GM18517 (cell line): Measurements from ENCODE around the gene BARX2.

Experiments
- ATAC-seq: cut with Tn5 transposase; IDR thresholded peaks from one replicate; pipeline ENCODE4 v1.9.1; 2021; ENCODE audit warnings: mild to moderate bottlenecking, moderate library complexity; ENCODE audit not compliant: unreplicated experiment

Gene BARX2

DNA sequence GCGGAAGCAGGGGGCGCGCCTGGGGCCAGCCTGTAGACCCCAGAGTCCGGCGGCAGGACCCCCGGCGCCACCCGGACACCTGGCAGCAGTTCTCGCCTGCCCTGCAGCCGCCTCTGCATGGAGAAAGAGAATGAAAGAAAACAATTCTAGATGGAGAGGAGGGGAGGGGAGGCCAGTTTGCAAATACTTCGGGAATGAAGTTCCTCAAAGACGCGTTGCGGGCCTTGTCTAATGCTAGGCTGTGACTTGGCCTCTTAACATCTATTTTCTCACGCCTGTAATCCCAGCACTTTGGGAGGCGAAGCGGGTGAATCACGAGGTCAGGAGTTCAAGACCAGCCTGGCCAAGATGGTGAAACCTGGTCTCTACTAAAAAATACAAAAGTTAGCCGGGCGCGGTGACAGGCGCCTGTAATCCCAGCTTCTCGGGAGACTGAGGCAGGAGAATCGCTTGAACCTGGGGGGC is 2.1 kb upstream of the BARX2 start:
- no peak for ATAC-seq

DNA sequence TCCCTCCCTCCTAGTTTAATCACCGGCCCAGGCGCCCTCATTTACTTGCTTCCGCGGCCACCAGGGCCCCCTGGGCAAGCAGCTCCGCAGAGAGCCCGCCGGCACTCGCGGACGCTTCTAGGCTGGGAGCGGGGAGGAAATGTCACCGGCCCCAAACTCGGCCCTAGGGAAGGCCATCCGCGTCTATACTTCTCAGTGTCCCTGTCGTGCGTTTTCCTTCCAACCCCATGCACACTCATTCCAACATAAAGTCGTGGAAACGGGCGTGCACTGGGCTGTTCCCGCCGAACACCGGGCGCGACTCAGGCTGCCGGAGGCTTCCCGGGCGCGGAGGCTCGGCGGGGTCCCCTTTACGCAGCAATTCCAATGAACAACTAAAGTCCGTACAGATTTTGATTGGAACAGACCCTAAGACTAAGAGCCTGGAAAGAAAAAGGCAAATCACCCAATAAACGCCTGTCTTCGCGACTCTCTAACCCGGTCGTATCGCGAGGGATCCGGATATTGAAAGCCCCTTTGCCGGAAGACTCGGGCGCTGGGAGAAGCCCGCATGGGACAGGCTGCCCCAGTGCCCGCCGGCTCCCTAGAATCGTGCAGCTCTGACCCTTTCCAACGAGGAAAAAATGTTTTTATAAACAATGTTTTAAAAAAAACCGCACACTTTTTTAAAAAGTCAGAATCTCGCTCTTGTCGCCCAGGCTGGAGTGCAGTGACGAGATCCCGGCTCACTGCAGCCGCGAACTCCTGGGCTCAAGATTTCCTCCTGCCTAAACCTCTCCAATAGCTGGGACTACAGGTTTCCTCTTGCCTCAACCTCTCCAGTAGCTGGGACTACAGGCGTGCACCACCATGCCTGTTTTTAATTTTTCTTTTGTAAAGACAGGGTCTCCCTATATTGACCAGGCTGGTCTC is 1.3 kb upstream of the BARX2 start:
- no peak for ATAC-seq

DNA sequence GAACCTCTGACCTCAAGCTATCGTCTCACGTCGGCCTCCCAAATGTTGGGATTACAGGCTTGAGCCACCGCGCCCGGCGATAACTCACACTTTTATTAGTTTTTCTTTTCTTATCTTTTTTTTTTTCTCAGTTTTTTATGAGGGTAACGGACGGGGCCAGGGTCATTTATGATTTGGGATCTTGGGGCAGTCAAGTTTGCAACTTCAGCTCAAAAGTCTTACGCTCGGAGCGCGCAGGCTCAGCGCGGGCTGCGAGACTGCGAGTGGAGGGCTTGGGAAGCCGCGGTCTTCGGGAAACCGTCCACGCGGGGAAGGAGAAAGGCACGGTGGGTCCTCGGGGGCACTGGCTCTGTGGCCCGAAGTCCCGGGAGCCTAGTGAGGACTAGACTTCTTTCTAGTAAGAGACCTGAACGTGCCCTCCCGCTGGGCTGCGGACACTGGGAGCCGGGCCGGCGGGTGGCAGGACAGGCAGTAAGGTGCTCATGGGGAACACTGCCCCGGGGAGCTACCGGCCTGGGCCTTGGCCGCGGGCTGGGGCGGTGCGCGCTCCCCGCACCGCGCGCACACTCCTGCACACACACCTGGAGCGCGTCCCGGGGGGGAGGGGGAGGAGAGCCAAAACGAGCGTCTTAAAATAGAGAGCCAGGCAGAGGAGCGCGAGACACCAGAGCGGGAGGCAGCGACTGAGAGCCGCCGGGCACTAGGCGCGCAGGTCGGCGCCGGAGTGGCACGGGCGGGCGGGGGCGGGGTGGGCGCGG is 476 bp upstream of the BARX2 start:
- ATAC-seq = no peak

- no peak for ATAC-seq
Observed at GRCh38 chr11:129376658-129377341, 1.2 kb downstream of the BARX2 start.

GRCh38 chr11:129377739-129378138 is 2.1 kb downstream of the BARX2 start:
- ATAC-seq = no peak

GRCh38 chr11:129380413-129380812 is 4.8 kb downstream of the BARX2 start:
- no peak for ATAC-seq

DNA sequence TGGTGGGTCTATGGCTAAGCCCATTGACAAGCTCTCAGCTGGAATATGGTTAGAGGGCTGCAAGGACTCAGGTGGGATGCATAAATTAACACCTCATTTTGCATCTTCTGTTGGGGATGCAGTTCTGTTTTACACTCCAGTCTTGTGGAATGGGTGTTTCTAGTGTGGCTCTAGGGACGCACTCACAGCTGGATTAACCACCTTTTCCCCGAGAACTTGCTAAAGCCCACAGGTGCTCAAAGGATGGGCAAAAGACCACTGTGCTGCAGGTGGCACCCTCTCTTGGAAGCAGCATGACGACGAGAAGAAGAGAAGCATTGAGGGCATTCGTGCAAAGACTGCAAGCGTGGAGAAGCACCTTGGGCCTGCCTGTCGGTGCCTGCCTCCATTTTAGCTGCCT is 6.9 kb downstream of the BARX2 start:
- no peak for ATAC-seq

DNA sequence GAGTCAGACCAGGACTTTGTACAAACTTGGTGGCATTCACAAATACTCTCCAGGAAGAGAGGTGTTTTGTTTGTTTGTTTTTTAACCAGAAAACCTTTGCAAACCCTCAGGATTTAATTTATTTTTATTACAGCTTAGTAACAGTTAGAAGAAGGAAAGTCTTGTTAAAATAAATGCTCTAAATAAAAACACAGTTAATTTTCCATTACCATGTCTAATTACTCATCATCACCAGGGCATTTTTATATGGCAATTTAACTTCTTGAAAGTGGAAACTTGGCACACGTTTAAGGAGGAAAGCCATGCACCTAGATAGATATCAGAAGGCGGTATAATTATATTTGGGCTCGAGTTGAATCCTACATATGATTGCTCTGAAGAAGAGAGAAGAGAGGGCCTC is 7.4 kb downstream of the BARX2 start:
- no peak for ATAC-seq

GRCh38 chr11:129383502-129383901 is 7.9 kb downstream of the BARX2 start:
- ATAC-seq = no peak

- no peak for ATAC-seq
Observed at GRCh38 chr11:129384415-129384814, 8.8 kb downstream of the BARX2 start.

- ATAC-seq = no peak
Observed at GRCh38 chr11:129385801-129386200, 10.2 kb downstream of the BARX2 start.

DNA sequence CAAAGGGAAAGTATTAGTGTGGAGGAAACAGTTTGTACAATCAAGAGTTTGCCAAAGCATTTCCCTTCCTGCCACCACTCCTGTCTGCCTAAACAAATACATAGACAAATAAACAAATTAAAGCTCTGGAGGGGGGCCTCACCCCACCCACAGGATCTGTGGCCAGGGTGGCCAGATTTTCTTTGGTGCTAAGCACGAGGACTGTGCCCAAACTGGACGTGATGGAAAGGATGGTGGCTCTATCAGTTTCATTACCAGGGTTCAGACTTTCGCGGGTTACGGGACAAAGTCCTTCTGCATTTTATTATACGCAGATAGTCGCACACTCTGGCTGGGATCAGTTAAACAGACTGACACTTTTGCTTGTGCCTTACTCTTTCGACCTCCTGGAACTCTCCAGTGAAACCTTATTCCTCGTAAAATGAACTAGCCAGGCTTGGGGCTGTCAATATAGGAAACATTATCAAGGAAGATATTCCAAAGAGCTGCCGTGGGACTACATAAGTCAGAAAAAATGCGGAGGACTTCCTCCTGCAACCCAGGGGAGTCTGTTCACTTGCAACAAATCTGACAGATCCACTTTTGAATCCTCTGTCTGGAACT is 11.2 kb downstream of the BARX2 start:
- no peak for ATAC-seq

GRCh38 chr11:129387434-129387833 is 11.8 kb downstream of the BARX2 start:
- no peak for ATAC-seq

GRCh38 chr11:129388824-129389223 is 13.2 kb downstream of the BARX2 start:
- ATAC-seq = no peak

DNA sequence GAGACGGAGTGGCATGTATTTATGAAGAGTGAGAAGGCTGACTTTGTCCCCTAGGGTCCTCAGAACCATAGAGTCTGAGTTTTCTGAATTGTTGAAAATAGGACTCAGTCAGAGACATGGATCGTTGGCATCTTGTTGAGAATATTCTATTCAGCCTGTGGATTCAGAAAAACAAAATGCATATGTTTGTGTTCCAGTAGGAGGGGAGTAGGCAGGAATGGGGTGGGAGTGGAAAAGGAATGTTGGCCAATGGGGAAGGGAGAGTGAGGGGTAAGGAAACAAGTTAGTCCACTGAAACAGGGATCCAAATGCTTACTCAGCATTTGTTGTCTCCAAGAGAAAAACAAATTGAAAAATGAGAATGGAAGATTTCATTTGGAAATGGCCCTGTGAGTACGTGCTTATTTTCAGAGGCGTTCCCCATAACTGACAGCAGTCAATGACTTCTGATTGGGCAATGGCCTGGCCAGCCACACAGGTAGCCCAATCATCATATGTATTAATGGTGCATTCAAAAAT is 14.7 kb downstream of the BARX2 start:
- no peak for ATAC-seq

DNA sequence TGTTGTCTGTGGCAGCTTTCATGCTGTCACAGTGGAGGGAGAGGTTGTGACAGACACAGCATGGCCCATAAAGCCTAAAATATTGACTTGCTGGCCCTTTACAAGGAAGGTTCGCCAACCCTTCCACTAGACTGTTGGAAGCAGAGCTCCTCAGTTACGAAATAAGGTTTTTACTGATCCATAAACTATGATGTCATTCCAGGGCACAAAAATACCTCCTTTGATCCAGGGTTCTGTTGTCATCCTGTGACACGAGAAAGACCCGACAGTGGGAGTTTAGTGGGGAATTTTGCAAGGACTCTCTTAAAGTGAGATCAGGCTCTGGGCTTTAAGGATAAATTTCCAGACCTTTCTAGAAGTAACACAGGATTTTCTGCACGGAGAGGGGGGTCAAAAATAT is 15.7 kb downstream of the BARX2 start:
- no peak for ATAC-seq

DNA sequence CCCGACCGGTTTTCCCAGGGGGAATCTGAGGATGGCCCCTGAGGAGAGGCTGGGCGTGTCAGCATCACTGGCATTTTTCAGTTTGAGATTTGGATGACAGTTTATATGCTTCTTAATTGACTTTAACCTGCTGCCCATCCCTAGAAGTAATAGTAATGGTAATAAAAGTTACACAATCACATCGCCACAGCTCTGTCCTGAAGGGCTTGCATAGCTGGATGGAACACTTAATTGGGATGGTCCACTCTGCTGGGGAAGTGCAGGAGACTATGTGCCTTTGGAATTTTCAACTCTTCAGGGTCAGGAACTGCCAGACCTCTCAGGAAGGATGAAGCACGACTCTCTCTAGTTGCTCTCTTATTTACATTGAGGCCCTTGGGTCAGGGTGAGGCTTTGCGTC is 16.2 kb downstream of the BARX2 start:
- ATAC-seq = no peak

GRCh38 chr11:129392995-129393394 is 17.3 kb downstream of the BARX2 start:
- no peak for ATAC-seq

GRCh38 chr11:129394709-129395108 is 19.1 kb downstream of the BARX2 start:
- no peak for ATAC-seq

GRCh38 chr11:129395432-129395831 is 19.8 kb downstream of the BARX2 start:
- no peak for ATAC-seq

- ATAC-seq = no peak
Observed at GRCh38 chr11:129395883-129396282, 20.2 kb downstream of the BARX2 start.
